ENCODE data around the gene RESF1. TPM values are rescaled to one million over a fixed set of nuclear protein-coding genes. Genes with fewer than 3 reads are reported as not detected.

Gene RESF1
- total and polyA plus RNA-seq, 10 of the 15 experiments (the other 5 are each of a cell fraction or from before 2014, with no cell fraction given) = 18.9 to 81.8 (median 39.7) TPM

- WGBS (ENCODE audit: insufficient coverage, insufficient replicate concordance, low lambda C conversion rate, missing lambda C conversion rate) = 1% methylated on average over 4 of the region's 4 CpGs
- ChIA-PET SMC1A (ENCODE audit: uncharacterized antibody, unreplicated experiment) (interaction anchor here (0.5 to 2.0 kb wide), 8 partner anchors 10 to 548 kb away, joined by 3 to 4 read pairs (median 3); no protein-coding TSS in a partner anchor), RAD21 (ENCODE audit: unreplicated experiment) (interaction anchor here (1.0 to 1.5 kb wide), 2 partner anchors 56 to 236 kb away, joined by 3 read pairs; no protein-coding TSS in a partner anchor), POLR2A (interaction anchor here (0.5 to 1.2 kb wide), 2 partner anchors 9 to 47 kb away, joined by 3 to 4 read pairs; no protein-coding TSS in a partner anchor), CTCF (interaction anchor here (0.8 to 1.1 kb wide), 3 partner anchors 10 to 132 kb away, joined by 3 read pairs; no protein-coding TSS in a partner anchor)
- Histone ChIP-seq H3K9ac (ENCODE audit: control insufficient read depth, insufficient read depth, low read length) (no peak overlapping the region), H3K4me3 (no peak overlapping the region), H3K27ac (ENCODE audit: control insufficient read depth, insufficient read depth) (no peak overlapping the region), H3K4me1 (ENCODE audit: control insufficient read depth, insufficient read depth, low read length) (peaks cover 10% of the 10 kb centered on the region; the same call in 1 of the 2 replicates), H3K36me3 (ENCODE audit: control insufficient read depth in 2 of 2, insufficient read depth in 2 of 2, low read length in 1 of 2) (no peaks in the 10 kb centered on the region), H3K4me2 (ENCODE audit: control insufficient read depth, insufficient read depth) (no peak overlapping the region), H3K9me3 (replicated peaks; ENCODE audit: control insufficient read depth, insufficient read depth, low read length) (peaks cover 5% of the 10 kb centered on the region; the same call in 2 of the 3 replicates), H2AFZ (ENCODE audit: control insufficient read depth, low read depth, low read length) (no peak overlapping the region), H3K27me3 (replicated peaks in 1 of 2; ENCODE audit: control insufficient read depth in 2 of 2, insufficient read depth in 2 of 2, low read length in 1 of 2) (no peaks in the 10 kb centered on the region), H3K79me2 (ENCODE audit: control insufficient read depth, insufficient read depth, low read length) (no peaks in the 10 kb centered on the region), H4K20me1 (ENCODE audit: control insufficient read depth, insufficient read depth) (no peaks in the 10 kb centered on the region)
- in situ Hi-C loops (cut with MboI) = no loop called here
- no peak for DNase-seq (ENCODE audit: low read depth, low spot score)
- FAIRE-seq = no peak
- no TSS peak for BruUV-seq (replicated peaks)
- intact Hi-C loops (cut with micrococcal nuclease; ENCODE audit: unreplicated experiment) = no loop called here
- ATAC-seq = no peak
- TF ChIP-seq ZBED1 (IDR thresholded peaks at IDR 0.05; ENCODE audit: borderline replicate concordance) = peak; percentile 89; the same call in 1 of the 2 replicates
- no peak for TF ChIP-seq JUNB (IDR thresholded peaks at IDR 0.05)
These were observed 8.2 kb upstream of the RESF1 start for GRCh38 chr12:31951008-31951407.

GRCh38 chr12:31951939-31952338 lies 7.3 kb upstream of the RESF1 start:
- DNase-seq (ENCODE audit: low read depth, low spot score) (no peak), ATAC-seq (peak; percentile 55), FAIRE-seq (no peak)
- no peak for TF ChIP-seq IKZF2 (IDR thresholded peaks at IDR 0.05)
- no peak for TF ChIP-seq NR2C1 (IDR thresholded peaks at IDR 0.05)
- 0 out of 2 replicates have a peak, but pooled peaks have one; percentile 47 for TF ChIP-seq CBX5 (IDR thresholded peaks at IDR 0.05; ENCODE audit: low read depth)
- peak; percentile 19; the same call in 1 of the 2 replicates for TF ChIP-seq SPI1 (IDR thresholded peaks at IDR 0.05; ENCODE audit: borderline replicate concordance, insufficient read depth, low read depth, low read length)
- TF ChIP-seq CEBPB (IDR thresholded peaks at IDR 0.05; ENCODE audit: borderline replicate concordance in 1 of 2, low read depth in 2 of 2, low read length in 2 of 2) = no peak
- no peak for TF ChIP-seq NR2F1 (conservative IDR thresholded peaks at IDR 0.05)
- Histone ChIP-seq H3K4me2 (ENCODE audit: control insufficient read depth, insufficient read depth) (no peak overlapping the region), H4K20me1 (ENCODE audit: control insufficient read depth, insufficient read depth) (no peaks in the 10 kb centered on the region), H3K4me3 (no peak overlapping the region), H3K9ac (ENCODE audit: control insufficient read depth, insufficient read depth, low read length) (no peak overlapping the region), H3K27ac (ENCODE audit: control insufficient read depth, insufficient read depth) (no peak overlapping the region), H3K9me3 (replicated peaks; ENCODE audit: control insufficient read depth, insufficient read depth, low read length) (peaks cover 5% of the 10 kb centered on the region; the same call in 2 of the 3 replicates), H3K4me1 (ENCODE audit: control insufficient read depth, insufficient read depth, low read length) (peaks cover 10% of the 10 kb centered on the region; the same call in 1 of the 2 replicates), H3K36me3 (ENCODE audit: control insufficient read depth in 2 of 2, insufficient read depth in 2 of 2, low read length in 1 of 2) (no peaks in the 10 kb centered on the region), H3K79me2 (ENCODE audit: control insufficient read depth, insufficient read depth, low read length) (no peaks in the 10 kb centered on the region), H2AFZ (ENCODE audit: control insufficient read depth, low read depth, low read length) (no peak overlapping the region), H3K27me3 (replicated peaks in 1 of 2; ENCODE audit: control insufficient read depth in 2 of 2, insufficient read depth in 2 of 2, low read length in 1 of 2) (no peaks in the 10 kb centered on the region)
- ChIA-PET SMC1A (ENCODE audit: uncharacterized antibody, unreplicated experiment) (interaction anchor here (2.0 kb wide), 1 partner anchor 9 kb away, joined by 4 read pairs; no protein-coding TSS in a partner anchor), RAD21 (ENCODE audit: unreplicated experiment) (interaction anchor here (1.5 kb wide), 1 partner anchor 57 kb away, joined by 3 read pairs; no protein-coding TSS in a partner anchor), CTCF (no interaction called here), POLR2A (no interaction called here)
- in situ Hi-C loops (cut with MboI) (no loop called here), intact Hi-C loops (cut with micrococcal nuclease; ENCODE audit: unreplicated experiment) (no loop called here)
- no TSS peak for BruUV-seq (replicated peaks)
- WGBS (ENCODE audit: insufficient coverage, insufficient replicate concordance, low lambda C conversion rate, missing lambda C conversion rate) = 48% methylated on average over 2 of the region's 2 CpGs

Data from GM12878 (cell line).